GM21381 (cell line): Measurements from ENCODE around the gene ACD.
"Not testable (repeated sequence)": the region's sequence is repeated elsewhere in the genome, so short reads cannot be mapped to it uniquely, and the experiment has no call there.

Experiments used
- ATAC-seq: cut with Tn5 transposase; IDR thresholded peaks from one replicate; pipeline ENCODE4 v1.9.1; 2021; ENCODE audit warnings: mild to moderate bottlenecking, moderate library complexity; ENCODE audit not compliant: unreplicated experiment

ACD gene

GRCh38 chr16:67659675-67660563 is at the start of gene ACD:
TSS of gene ACD (minus strand) at chr16:67660260. CDS start at chr16:67660220, 40 bp downstream.
- peak; percentile 50 for ATAC-seq

- ATAC-seq = no peak
These were observed 49.0 kb upstream of the ACD start for GRCh38 chr16:67709050-67709449.

- ATAC-seq = no peak
These were observed 48.3 kb upstream of the ACD start for GRCh38 chr16:67708368-67708771.

- no peak for ATAC-seq
These were observed 47.7 kb upstream of the ACD start for GRCh38 chr16:67707790-67708189.

GRCh38 chr16:67707210-67707609 is 47.1 kb upstream of the ACD start:
- no peak for ATAC-seq

- no peak for ATAC-seq
These were observed 44.0 kb upstream of the ACD start for GRCh38 chr16:67704110-67704509.

- no peak for ATAC-seq
These were observed 43.6 kb upstream of the ACD start for GRCh38 chr16:67703626-67704025.

- no peak for ATAC-seq
These were observed 42.1 kb upstream of the ACD start for GRCh38 chr16:67702130-67702529.

GRCh38 chr16:67701420-67701819 is 41.4 kb upstream of the ACD start:
- ATAC-seq = no peak

- no peak for ATAC-seq
These were observed 39.2 kb upstream of the ACD start for GRCh38 chr16:67699265-67699664.

- ATAC-seq = no peak
These were observed 37.5 kb upstream of the ACD start for GRCh38 chr16:67697422-67698185.

GRCh38 chr16:67694611-67695010 is 34.6 kb upstream of the ACD start:
- ATAC-seq = no peak

- not testable (repeated sequence) for ATAC-seq
These were observed 33.6 kb upstream of the ACD start for GRCh38 chr16:67693517-67694285.

GRCh38 chr16:67685388-67686112 is 25.5 kb upstream of the ACD start:
- no peak for ATAC-seq

GRCh38 chr16:67683767-67684166 is 23.7 kb upstream of the ACD start:
- ATAC-seq = no peak

GRCh38 chr16:67679935-67680897 is 20.2 kb upstream of the ACD start:
- ATAC-seq = no peak

- no peak for ATAC-seq
These were observed 18.4 kb upstream of the ACD start for GRCh38 chr16:67678354-67679023.

- no peak for ATAC-seq
These were observed 17.7 kb upstream of the ACD start for GRCh38 chr16:67677712-67678111.

- no peak for ATAC-seq
These were observed 16.9 kb upstream of the ACD start for GRCh38 chr16:67676939-67677338.
